Activated B cell treated with CpG ODN at 0.5 μM for 24 hours (primary cell): ENCODE measurements around the gene NXNL1. TPM values are rescaled to one million over a fixed set of nuclear protein-coding genes. Genes with fewer than 3 reads are reported as not detected.

ENCODE experiments used
- total RNA-seq: library from RNA; stranded (reverse); gene quantifications from 2 replicates; pipeline ENCODE4 v1.2.3, GENCODE V29; 2022

The NXNL1 gene
- total RNA-seq, 1 donor from 2014 or later = not detected

Other genes starting within 250 kb of the NXNL1 start
- gene USE1, start 245.6 kb downstream of the NXNL1 start, total RNA-seq = 41.9 and 43.4 TPM in 2 replicates
- 22.4 and 25.8 TPM in 2 replicates for gene OCEL1, start 234.7 kb downstream of the NXNL1 start, total RNA-seq
- 4.3 and 4.6 TPM in 2 replicates for gene NR2F6, start 215.0 kb downstream of the NXNL1 start, total RNA-seq
- 0.42 and 0.44 TPM in 2 replicates for gene USHBP1, start 196.2 kb downstream of the NXNL1 start, total RNA-seq
- 121 and 135 TPM in 2 replicates for gene BABAM1, start 193.5 kb downstream of the NXNL1 start, total RNA-seq
- gene ANKLE1, start 179.0 kb downstream of the NXNL1 start, total RNA-seq = 7.9 and 9.1 TPM in 2 replicates
- 5.4 and 6.6 TPM in 2 replicates for gene ABHD8, start 157.5 kb downstream of the NXNL1 start, total RNA-seq
- 38.2 and 46.1 TPM in 2 replicates for gene MRPL34, start 155.1 kb downstream of the NXNL1 start, total RNA-seq
- 31.1 and 31.7 TPM in 2 replicates for gene DDA1, start 151.4 kb downstream of the NXNL1 start, total RNA-seq
- gene ANO8, start 126.1 kb downstream of the NXNL1 start, total RNA-seq = 2.1 and 2.2 TPM in 2 replicates
- 32.4 and 40.2 TPM in 2 replicates for gene GTPBP3, start 123.4 kb downstream of the NXNL1 start, total RNA-seq
- 0.84 TPM in 1 of 2 replicates, not detected in the other for gene PLVAP, start 83.6 kb downstream of the NXNL1 start, total RNA-seq
- 1.7 and 3.9 TPM in 2 replicates for gene CCDC194, start 66.7 kb downstream of the NXNL1 start, total RNA-seq
- gene BST2, start 55.3 kb downstream of the NXNL1 start, total RNA-seq = 120 and 121 TPM in 2 replicates
- 22.8 and 23.3 TPM in 2 replicates for gene MVB12A, start 40.9 kb downstream of the NXNL1 start, total RNA-seq
- not detected in 2 replicates for gene TMEM221, start 12.3 kb downstream of the NXNL1 start, total RNA-seq
- 4.3 and 4.6 TPM in 2 replicates for gene SLC27A1, start 9.6 kb upstream of the NXNL1 start, total RNA-seq
- gene PGLS, start 50.7 kb upstream of the NXNL1 start, total RNA-seq = 107 and 111 TPM in 2 replicates
- gene COLGALT1, start 94.7 kb upstream of the NXNL1 start, total RNA-seq = 69.2 and 80.3 TPM in 2 replicates
- gene UNC13A, start 227.4 kb upstream of the NXNL1 start, total RNA-seq = 0.02 and 0.04 TPM in 2 replicates